ENCODE results near the gene USP25. TPM values are rescaled to one million over a fixed set of nuclear protein-coding genes. Genes with fewer than 3 reads are reported as not detected.
A peak's percentile ranks its signal among the peaks of the same experiment; 100 is the strongest.
"Not testable (repeated sequence)": the region's sequence is repeated elsewhere in the genome, so short reads cannot be mapped to it uniquely, and the experiment has no call there.

Gene USP25
- total RNA-seq, 2 experiments from 2014 or later: 34.1 to 34.6 TPM

DNA sequence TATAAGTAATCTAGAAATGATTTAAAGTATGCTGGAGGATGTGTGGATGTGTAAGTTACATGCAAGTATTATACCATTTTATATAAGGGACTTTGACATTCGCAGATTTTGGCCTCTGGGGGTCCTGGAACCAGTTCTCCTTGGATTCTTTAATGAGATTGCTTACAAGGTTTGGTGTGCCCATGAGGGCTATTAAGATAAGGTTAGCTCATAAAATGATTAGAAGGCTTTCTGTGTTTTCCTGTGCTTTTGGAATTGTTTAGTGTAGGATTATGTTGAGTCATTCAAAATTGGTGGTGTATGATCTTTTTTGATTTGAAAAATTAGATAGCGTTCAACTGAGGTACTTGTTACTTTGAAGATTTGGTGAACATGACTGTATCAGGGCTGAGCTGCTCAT, 5.6 kb downstream of the USP25 start:
- peak overlapping the region; percentile 17 for H3K27ac Mint-ChIP-seq
- no peaks in the 10 kb centered on the region for H3K27me3 Mint-ChIP-seq
- POLR2A ChIA-PET: no interaction called here
- H3K9me3 Mint-ChIP-seq: no peaks in the 10 kb centered on the region
- CTCF ChIA-PET: interaction anchor here (1.2 kb wide), 2 partner anchors 17 to 94 kb away, joined by 3 to 5 read pairs; no protein-coding TSS in a partner anchor
- H3K4me1 Mint-ChIP-seq (ENCODE audit: low read depth): peaks cover 70% of the 10 kb centered on the region
- ATAC-seq (no peak), DNase-seq (no peak)
- intact Hi-C loops (cut with micrococcal nuclease): loop anchor here (10.0 kb wide), 1 partner anchor 1351 kb away; the partner anchor contains the start of gene HSPA13
- TF ChIP-seq CTCF (IDR thresholded peaks at IDR 0.05): no peak
- H3K4me3 Mint-ChIP-seq: peak overlapping the region; percentile 64
- H3K36me3 Mint-ChIP-seq (ENCODE audit: low read depth): peaks cover 6% of the 10 kb centered on the region

DNA sequence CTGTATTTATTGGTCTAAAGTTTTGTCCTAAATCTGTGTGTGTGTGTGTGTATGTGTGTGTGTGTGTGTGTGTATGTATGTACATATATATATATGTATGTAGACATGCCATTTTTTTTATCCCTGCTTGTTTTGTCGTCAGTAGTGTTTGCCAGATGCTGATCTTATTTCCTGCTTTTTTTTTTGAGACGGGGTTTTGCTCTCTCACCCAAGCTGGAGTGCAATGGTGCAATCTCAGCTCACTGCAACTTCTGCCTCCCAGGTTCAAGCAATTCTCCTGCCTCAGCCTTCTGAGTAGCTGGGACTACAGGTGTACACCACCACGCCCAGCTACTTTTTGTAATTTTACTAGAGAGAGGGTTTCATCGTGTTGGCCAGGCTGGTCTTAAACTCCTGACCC, 6.1 kb downstream of the USP25 start:
- H3K4me3 Mint-ChIP-seq: peak overlapping the region; percentile 64
- DNase-seq; H3K36me3 Mint-ChIP-seq (ENCODE audit: low read depth); POLR2A ChIA-PET; H3K27me3 Mint-ChIP-seq; ATAC-seq; H3K9me3 Mint-ChIP-seq: not testable (repeated sequence)
- CTCF ChIA-PET: interaction anchor here (1.2 kb wide), 2 partner anchors 17 to 94 kb away, joined by 3 to 5 read pairs; no protein-coding TSS in a partner anchor
- peaks cover 74% of the 10 kb centered on the region for H3K4me1 Mint-ChIP-seq (ENCODE audit: low read depth)
- intact Hi-C loops (cut with micrococcal nuclease): loop anchor here (10.0 kb wide), 1 partner anchor 1351 kb away; the partner anchor contains the start of gene HSPA13
- H3K27ac Mint-ChIP-seq: peak overlapping the region; percentile 77

GRCh38 chr21:15738779-15739178, 9.0 kb downstream of the USP25 start:
- ATAC-seq, H3K27ac Mint-ChIP-seq, CTCF ChIA-PET, POLR2A ChIA-PET, H3K27me3 Mint-ChIP-seq, DNase-seq, H3K9me3 Mint-ChIP-seq, H3K4me3 Mint-ChIP-seq: not testable (repeated sequence)
- Mint-ChIP-seq H3K4me1 (ENCODE audit: low read depth) (peaks cover 86% of the 10 kb centered on the region), H3K36me3 (ENCODE audit: low read depth) (peaks cover 21% of the 10 kb centered on the region)
- intact Hi-C loops (cut with micrococcal nuclease): loop anchor here (10.0 kb wide), 1 partner anchor 1354 kb away; the partner anchor contains the start of gene HSPA13

DNA sequence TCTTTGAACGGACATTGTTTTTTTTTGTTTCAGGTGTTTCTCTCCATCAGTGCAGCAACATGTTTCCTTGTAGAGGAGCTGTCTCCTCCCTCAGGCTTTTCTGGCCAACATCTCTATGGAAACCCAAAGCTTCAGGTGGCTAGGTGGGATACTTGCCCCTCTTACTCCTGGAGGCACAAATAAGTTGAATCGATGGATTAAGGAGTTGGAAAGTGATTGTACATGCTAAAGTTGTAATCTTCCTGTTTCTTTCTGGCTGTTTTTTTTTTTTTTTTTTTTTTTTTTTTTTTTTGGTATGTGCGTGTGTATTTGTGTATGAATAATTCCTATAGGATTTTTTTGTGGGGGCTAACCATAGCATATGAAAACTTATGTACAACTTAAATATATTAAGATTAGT, 10.6 kb downstream of the USP25 start:
- POLR2A ChIA-PET: no interaction called here
- peak overlapping the region; percentile 32 for H3K27ac Mint-ChIP-seq
- no peak for DNase-seq
- CTCF ChIA-PET: interaction anchor here (0.6 kb wide), 1 partner anchor 28 kb away, joined by 3 read pairs; no protein-coding TSS in a partner anchor
- H3K9me3 Mint-ChIP-seq: no peaks in the 10 kb centered on the region
- no peak for ATAC-seq
- H3K27me3 Mint-ChIP-seq: no peaks in the 10 kb centered on the region
- no peak overlapping the region for H3K4me3 Mint-ChIP-seq
- no peak for TF ChIP-seq CTCF (IDR thresholded peaks at IDR 0.05)
- intact Hi-C loops (cut with micrococcal nuclease): no loop called here
- H3K4me1 Mint-ChIP-seq (ENCODE audit: low read depth): peaks cover 73% of the 10 kb centered on the region
- peaks cover 21% of the 10 kb centered on the region for H3K36me3 Mint-ChIP-seq (ENCODE audit: low read depth)

DNA sequence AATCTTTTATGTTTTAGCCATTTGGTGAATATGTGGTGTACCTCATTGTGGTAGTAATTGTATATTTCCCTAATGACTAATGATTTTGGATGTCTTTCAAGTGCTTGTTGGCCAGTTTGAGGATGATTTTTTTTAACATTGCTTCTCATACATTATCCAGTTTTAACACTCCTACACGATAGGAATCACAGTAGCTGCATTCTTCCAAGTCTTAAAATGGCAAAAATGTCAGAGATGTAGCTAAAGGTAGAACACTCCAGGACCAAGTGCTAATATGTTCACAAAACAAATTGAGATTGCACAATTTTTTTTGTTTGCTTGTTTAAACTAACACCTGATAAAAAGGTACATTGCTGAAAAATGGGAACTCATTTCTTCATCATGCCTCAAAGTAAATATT, 11.7 kb downstream of the USP25 start:
- intact Hi-C loops (cut with micrococcal nuclease): no loop called here
- TF ChIP-seq CTCF (IDR thresholded peaks at IDR 0.05): no peak
- H3K4me3 Mint-ChIP-seq: no peak overlapping the region
- H3K27ac Mint-ChIP-seq: no peak overlapping the region
- no peak for DNase-seq
- no peaks in the 10 kb centered on the region for H3K27me3 Mint-ChIP-seq
- peaks cover 69% of the 10 kb centered on the region for H3K4me1 Mint-ChIP-seq (ENCODE audit: low read depth)
- no peak for ATAC-seq
- no peaks in the 10 kb centered on the region for H3K9me3 Mint-ChIP-seq
- peaks cover 25% of the 10 kb centered on the region for H3K36me3 Mint-ChIP-seq (ENCODE audit: low read depth)
- ChIA-PET CTCF (no interaction called here), POLR2A (interaction anchor here (0.6 to 2.7 kb wide), 2 partner anchors 8 to 1110 kb away, joined by 3 to 11 read pairs; no protein-coding TSS in a partner anchor)

- no peak for ATAC-seq
- ChIA-PET POLR2A (interaction anchor here (0.6 to 2.7 kb wide), 3 partner anchors 9 to 1111 kb away, joined by 3 to 11 read pairs (median 5); no protein-coding TSS in a partner anchor), CTCF (no interaction called here)
- Mint-ChIP-seq H3K36me3 (ENCODE audit: low read depth) (peaks cover 23% of the 10 kb centered on the region), H3K9me3 (no peaks in the 10 kb centered on the region), H3K27ac (peak overlapping the region; percentile 7), H3K4me3 (no peak overlapping the region), H3K4me1 (ENCODE audit: low read depth) (peaks cover 66% of the 10 kb centered on the region), H3K27me3 (no peaks in the 10 kb centered on the region)
- no peak for TF ChIP-seq CTCF (IDR thresholded peaks at IDR 0.05)
- intact Hi-C loops (cut with micrococcal nuclease): no loop called here
- DNase-seq: no peak
Observed at GRCh38 chr21:15742052-15742670, 12.4 kb downstream of the USP25 start.

All from activated CD8-positive, alpha-beta T cell treated with anti-CD3 and anti-CD28 coated beads for 36 hours (primary cell).